ENCODE data around the gene PRKN. TPM values are rescaled to one million over a fixed set of nuclear protein-coding genes. Genes with fewer than 3 reads are reported as not detected.
A peak's percentile ranks its signal among the peaks of the same experiment; 100 is the strongest.

The PRKN gene
- total RNA-seq, 1 experiment from 2014 or later = 2.0 TPM

DNA sequence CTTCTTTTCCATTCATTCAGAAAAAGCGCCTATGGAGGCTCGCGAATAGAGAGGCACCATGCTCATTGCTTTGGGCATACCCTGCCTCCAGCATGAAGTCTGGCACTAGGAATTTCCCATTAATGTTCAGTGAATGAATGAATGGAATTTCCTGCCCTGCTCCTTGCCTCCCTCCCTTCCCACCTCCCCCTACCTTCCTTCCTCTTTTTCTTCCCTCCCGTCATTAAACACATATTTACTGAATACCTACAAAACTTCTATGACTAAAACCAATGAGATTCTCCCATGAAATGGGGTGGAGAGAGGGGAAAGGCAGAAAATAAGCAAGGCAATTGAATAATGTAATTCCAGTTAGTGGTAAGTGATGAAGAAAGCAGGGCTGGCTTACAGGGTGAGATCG lies 1239.9 kb downstream of the PRKN start:
- H2BK20ac ChIP-seq (ENCODE audit: low read depth, low read length, poor library complexity, severe bottlenecking) = peak overlapping the region; percentile 27
- no peak overlapping the region for H3K4me2 ChIP-seq (ENCODE audit: insufficient read depth, insufficient read length, low read length)
- H3K4me1 ChIP-seq (ENCODE audit: insufficient read depth, low read length) = no peaks in the 10 kb centered on the region; the same call in 1 of the 2 replicates
- H3K4me1 Mint-ChIP-seq = peaks cover 5 to 12% of the 10 kb centered on the region in 2 experiments
- no peak overlapping the region for H3K9ac ChIP-seq (ENCODE audit: extremely low read depth, insufficient read length, low read length)
- H3T11ph ChIP-seq (ENCODE audit: low read length) = no peak overlapping the region
- no peak for DNase-seq
- H3K18ac ChIP-seq (ENCODE audit: insufficient read length, low read depth, low read length) = no peak overlapping the region
- no peaks in the 10 kb centered on the region for H3K9me3 ChIP-seq (ENCODE audit: control insufficient read depth, low read depth, low read length)
- no peak overlapping the region for H4K8ac ChIP-seq (replicated peaks; ENCODE audit: insufficient read length, low read depth, low read length)
- H4K20me1 ChIP-seq (ENCODE audit: control insufficient read depth, insufficient read depth, insufficient read length) = no peaks in the 10 kb centered on the region
- no peak overlapping the region for H4K91ac ChIP-seq (ENCODE audit: insufficient read length, low read depth, low read length)
- no peak overlapping the region for H3K4me3 Mint-ChIP-seq
- no peaks in the 10 kb centered on the region; a peak in 1 of 7 replicates for H3K36me3 Mint-ChIP-seq (ENCODE audit: insufficient read depth in 1 of 3, low read depth in 3 of 3)
- H2BK15ac ChIP-seq (ENCODE audit: low read depth, low read length) = no peak overlapping the region
- H3K4ac ChIP-seq (ENCODE audit: low read depth, low read length) = no peak overlapping the region
- peak overlapping the region in 1 of 3 experiments; percentile 24; a peak in 1 of 7 replicates for H3K27ac Mint-ChIP-seq
- no peaks in the 10 kb centered on the region for H3K27me3 ChIP-seq (ENCODE audit: insufficient read depth, low read length)
- no peak overlapping the region for H2BK5ac ChIP-seq (ENCODE audit: insufficient read length, low read length)
- no peaks in the 10 kb centered on the region for H3K79me1 ChIP-seq (ENCODE audit: insufficient read depth, low read depth, low read length, poor library complexity, severe bottlenecking)
- H3K79me2 ChIP-seq (ENCODE audit: insufficient read depth, low read length) = no peaks in the 10 kb centered on the region
- no peak overlapping the region for H3K27ac ChIP-seq (ENCODE audit: insufficient read length, low read depth, low read length)
- H2BK12ac ChIP-seq (ENCODE audit: insufficient read length, low read depth, low read length) = no peak overlapping the region
- H4K5ac ChIP-seq (ENCODE audit: insufficient read length, low read depth, low read length) = no peak overlapping the region
- H3K23ac ChIP-seq (ENCODE audit: insufficient read length, low read depth, low read length) = no peak overlapping the region
- H3K23me2 ChIP-seq (ENCODE audit: insufficient read length, low read depth, low read length, poor library complexity, severe bottlenecking) = no peaks in the 10 kb centered on the region
- H3K27me3 Mint-ChIP-seq (ENCODE audit: low read depth) = 0 out of 2 replicates have a peak, but pooled peaks cover 2% of the 10 kb centered on the region
- no peak overlapping the region for H2AFZ ChIP-seq (ENCODE audit: low read length)
- H3K14ac ChIP-seq (ENCODE audit: insufficient read depth, low read length) = no peak overlapping the region
- no peak overlapping the region for H2AK5ac ChIP-seq (ENCODE audit: insufficient read length, low read length)
- H3K9me3 Mint-ChIP-seq = no peaks in the 10 kb centered on the region; a peak in 1 of 5 replicates
- H2BK120ac ChIP-seq (ENCODE audit: low read depth, low read length, poor library complexity, severe bottlenecking) = no peak overlapping the region
- 100% methylated on average over 1 of the region's 5 CpGs for WGBS (ENCODE audit: extremely low coverage, insufficient read length, low lambda C conversion rate)
- no peak overlapping the region for H3K56ac ChIP-seq (ENCODE audit: insufficient read length, low read depth, low read length)
- TF ChIP-seq, protein P1, sequence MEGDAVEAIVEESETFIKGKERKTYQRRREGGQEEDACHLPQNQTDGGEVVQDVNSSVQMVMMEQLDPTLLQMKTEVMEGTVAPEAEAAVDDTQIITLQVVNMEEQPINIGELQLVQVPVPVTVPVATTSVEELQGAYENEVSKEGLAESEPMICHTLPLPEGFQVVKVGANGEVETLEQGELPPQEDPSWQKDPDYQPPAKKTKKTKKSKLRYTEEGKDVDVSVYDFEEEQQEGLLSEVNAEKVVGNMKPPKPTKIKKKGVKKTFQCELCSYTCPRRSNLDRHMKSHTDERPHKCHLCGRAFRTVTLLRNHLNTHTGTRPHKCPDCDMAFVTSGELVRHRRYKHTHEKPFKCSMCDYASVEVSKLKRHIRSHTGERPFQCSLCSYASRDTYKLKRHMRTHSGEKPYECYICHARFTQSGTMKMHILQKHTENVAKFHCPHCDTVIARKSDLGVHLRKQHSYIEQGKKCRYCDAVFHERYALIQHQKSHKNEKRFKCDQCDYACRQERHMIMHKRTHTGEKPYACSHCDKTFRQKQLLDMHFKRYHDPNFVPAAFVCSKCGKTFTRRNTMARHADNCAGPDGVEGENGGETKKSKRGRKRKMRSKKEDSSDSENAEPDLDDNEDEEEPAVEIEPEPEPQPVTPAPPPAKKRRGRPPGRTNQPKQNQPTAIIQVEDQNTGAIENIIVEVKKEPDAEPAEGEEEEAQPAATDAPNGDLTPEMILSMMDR (conservative IDR thresholded peaks at IDR 0.05) = no peak
